PFSK-1 (cell line): ENCODE data around the gene C11orf91.

ENCODE experiments used
- POLR2AphosphoS5 ChIP-seq: IDR thresholded peaks from 2 replicates; pipeline ENCODE4 v1.6.1; 2012; ENCODE audit warnings: low read depth, mild to moderate bottlenecking, control low read depth, low read length, moderate library complexity
- SIN3A ChIP-seq: IDR thresholded peaks from 2 replicates; pipeline ENCODE4 v1.6.1; 2012; ENCODE audit warnings: mild to moderate bottlenecking, low read length, moderate library complexity, borderline replicate concordance; ENCODE audit not compliant: insufficient read depth

DNA sequence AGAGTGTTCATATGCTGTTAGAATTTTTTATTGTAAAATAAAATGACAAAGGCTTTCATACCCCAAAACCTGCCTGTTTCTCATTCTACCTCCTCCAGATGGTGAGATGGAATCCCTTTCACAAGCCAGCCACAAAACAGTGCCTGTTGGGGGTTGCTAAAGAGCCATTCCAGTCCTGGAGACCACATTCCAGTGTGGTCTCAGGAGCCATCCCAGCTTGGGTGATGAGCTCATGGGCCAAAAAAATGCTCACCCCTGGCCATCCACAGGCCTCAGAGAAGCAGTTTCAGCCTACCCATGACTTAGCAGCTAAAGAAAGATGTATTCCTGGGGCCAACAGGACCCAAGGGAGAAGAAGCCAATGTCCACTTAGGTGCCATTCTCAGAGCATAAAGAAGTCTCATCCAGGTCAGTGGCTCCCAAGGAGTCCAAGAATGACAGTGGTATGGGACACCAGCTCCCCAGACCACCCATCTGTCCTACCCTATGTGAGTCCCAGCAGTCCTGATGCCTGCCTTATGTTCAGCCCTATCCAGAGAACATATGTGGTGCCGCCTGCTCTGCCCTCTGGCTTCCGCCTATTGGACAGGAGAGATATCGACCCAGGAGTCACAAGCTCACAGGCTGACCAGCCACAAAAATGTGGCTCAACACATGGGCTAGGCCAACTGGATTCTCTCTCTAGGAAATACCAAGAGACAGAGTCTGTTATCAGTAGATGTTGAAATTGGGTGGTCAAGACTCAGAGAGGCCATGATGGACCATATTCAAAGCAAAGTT lies 26.4 kb downstream of the C11orf91 start:
- TF ChIP-seq POLR2AphosphoS5 (no peak), SIN3A (no peak)
